HEK293T (cell line): Measurements from ENCODE around the gene RSU1.

Experiments used
- CTCF ChIA-PET: fragments of 350-600 bp; formaldehyde crosslinking; extraction: SDS; loops from one replicate; lab custom pipeline; 2021; ENCODE audit warnings: antibody characterized with exemption, inconsistent platforms; lab: Yijun Ruan, JAX
- POLR2A ChIA-PET: fragments of 350-600 bp; formaldehyde crosslinking; extraction: SDS; loops from one replicate; lab custom pipeline; 2020; ENCODE audit warnings: antibody characterized with exemption, inconsistent platforms; lab: Yijun Ruan, JAX
- DNase-seq: peaks from one replicate; pipeline ENCODE4 v3.0.0; 2012; ENCODE audit warnings: mixed read lengths; ENCODE audit errors: extremely low spot score
- ARNT ChIP-seq: fragments of 450-650 bp; IDR thresholded peaks from 2 replicates; pipeline ENCODE4 v1.6.1; 2017; ENCODE audit warnings: mild to moderate bottlenecking
- BHLHE40 ChIP-seq: fragments of 450-650 bp; IDR thresholded peaks from 2 replicates; pipeline ENCODE4 v1.6.1; 2016; ENCODE audit warnings: mild to moderate bottlenecking, moderate library complexity, borderline replicate concordance
- CTBP1 ChIP-seq: fragments of 450-650 bp; IDR thresholded peaks from 2 replicates; pipeline ENCODE4 v1.6.1; 2016; ENCODE audit warnings: borderline replicate concordance
- ELF4 ChIP-seq: fragments of 450-650 bp; IDR thresholded peaks from 2 replicates; pipeline ENCODE4 v1.6.1; 2017; ENCODE audit warnings: antibody characterized with exemption
- FOXA1 ChIP-seq: fragments of 450-650 bp; IDR thresholded peaks from 2 replicates; pipeline ENCODE4 v1.6.1; 2016; ENCODE audit warnings: mild to moderate bottlenecking
- FOXK2 ChIP-seq: fragments of 450-650 bp; IDR thresholded peaks from 2 replicates; pipeline ENCODE4 v1.6.1; 2016; ENCODE audit warnings: mild to moderate bottlenecking
- FOXM1 ChIP-seq: fragments of 450-650 bp; IDR thresholded peaks from 2 replicates; pipeline ENCODE4 v1.6.1; 2017; ENCODE audit warnings: mild to moderate bottlenecking, borderline replicate concordance
- HDGF ChIP-seq: fragments of 450-650 bp; IDR thresholded peaks from 2 replicates; pipeline ENCODE4 v1.6.1; 2017; ENCODE audit warnings: antibody characterized with exemption, borderline replicate concordance
- L3MBTL2 ChIP-seq: fragments of 450-650 bp; conservative IDR thresholded peaks from 2 replicates; pipeline ENCODE4 v1.6.1; 2016; ENCODE audit warnings: mild to moderate bottlenecking
- LEF1 ChIP-seq: fragments of 450-650 bp; IDR thresholded peaks from 2 replicates; pipeline ENCODE4 v1.6.1; 2017; ENCODE audit warnings: mild to moderate bottlenecking, borderline replicate concordance
- NFRKB ChIP-seq: fragments of 450-650 bp; IDR thresholded peaks from 2 replicates; pipeline ENCODE4 v1.6.1; 2016; ENCODE audit warnings: mild to moderate bottlenecking, moderate library complexity
- PKNOX1 ChIP-seq: fragments of 450-650 bp; IDR thresholded peaks from 2 replicates; pipeline ENCODE4 v1.6.1; 2016
- SP1 ChIP-seq: fragments of 450-650 bp; IDR thresholded peaks from 2 replicates; pipeline ENCODE4 v1.6.1; 2017
- SUZ12 ChIP-seq: fragments of 450-650 bp; IDR thresholded peaks from 2 replicates; pipeline ENCODE4 v1.6.1; 2016; ENCODE audit warnings: mild to moderate bottlenecking
- TARDBP ChIP-seq: fragments of 450-650 bp; IDR thresholded peaks from 2 replicates; pipeline ENCODE4 v1.6.1; 2016
- ZNF384 ChIP-seq: fragments of 450-650 bp; IDR thresholded peaks from 2 replicates; pipeline ENCODE4 v1.6.1; 2016

RSU1 gene

GRCh38 chr10:16856567-16856966, 39.3 kb upstream of the RSU1 start:
- ChIA-PET CTCF (interaction anchor here (0.8 kb wide), 1 partner anchor 32 kb away, joined by 5 read pairs; no protein-coding TSS in a partner anchor), POLR2A (interaction anchor here (1.5 kb wide), 1 partner anchor 371 kb away, joined by 3 read pairs; the partner anchor contains the start of gene VIM)
- no peak for DNase-seq
- no peak for TF ChIP-seq PKNOX1
- no peak for TF ChIP-seq BHLHE40
- no peak for TF ChIP-seq NFRKB
- TF ChIP-seq ARNT, result no peak
- no peak for TF ChIP-seq SP1
- TF ChIP-seq ELF4, result no peak
- no peak for TF ChIP-seq FOXK2
- TF ChIP-seq ZNF384, result no peak
- TF ChIP-seq FOXM1, result no peak
- no peak for TF ChIP-seq HDGF
- TF ChIP-seq CTBP1, result no peak
- no peak for TF ChIP-seq FOXA1

GRCh38 chr10:16856092-16856491, 38.9 kb upstream of the RSU1 start:
- DNase-seq, result no peak
- ChIA-PET CTCF (interaction anchor here (0.5 to 0.8 kb wide), 2 partner anchors 32 to 217 kb away, joined by 4 to 5 read pairs; no protein-coding TSS in a partner anchor), POLR2A (interaction anchor here (1.5 kb wide), 1 partner anchor 372 kb away, joined by 3 read pairs; the partner anchor contains the start of gene VIM)
- TF ChIP-seq CTBP1, result no peak
- TF ChIP-seq SUZ12, result no peak
- no peak for TF ChIP-seq ARNT
- no peak for TF ChIP-seq FOXM1

- TF ChIP-seq FOXA1 (no peak), ELF4 (no peak), FOXM1 (no peak), BHLHE40 (no peak), L3MBTL2 (no peak), ZNF384 (no peak), HDGF (no peak), SP1 (no peak), NFRKB (no peak), SUZ12 (no peak), ARNT (no peak), CTBP1 (no peak), FOXK2 (no peak), TARDBP (no peak), LEF1 (no peak), PKNOX1 (no peak)
- DNase-seq, result no peak
- CTCF ChIA-PET, result no interaction called here
- POLR2A ChIA-PET, result no interaction called here
These were observed 37.4 kb upstream of the RSU1 start for GRCh38 chr10:16854623-16855022.

GRCh38 chr10:16853809-16854208, 36.6 kb upstream of the RSU1 start:
- POLR2A ChIA-PET, result no interaction called here
- no peak for DNase-seq
- CTCF ChIA-PET, result interaction anchor here (0.6 kb wide), 1 partner anchor 858 kb away, joined by 3 read pairs; no protein-coding TSS in a partner anchor
- TF ChIP-seq LEF1 (no peak), CTBP1 (no peak), L3MBTL2 (no peak), ARNT (no peak), TARDBP (no peak), ELF4 (no peak), FOXK2 (no peak), SUZ12 (no peak), FOXA1 (no peak), ZNF384 (no peak)

GRCh38 chr10:16853201-16853600, 36.0 kb upstream of the RSU1 start:
- CTCF ChIA-PET, result interaction anchor here (0.8 to 0.9 kb wide), 2 partner anchors 10 to 403 kb away, joined by 4 read pairs; no protein-coding TSS in a partner anchor
- POLR2A ChIA-PET, result no interaction called here
- DNase-seq, result no peak
- TF ChIP-seq CTBP1 (no peak), HDGF (no peak), ARNT (no peak), L3MBTL2 (no peak), FOXK2 (no peak), PKNOX1 (no peak), FOXM1 (no peak), SP1 (no peak), LEF1 (no peak), FOXA1 (no peak), TARDBP (no peak), BHLHE40 (no peak), SUZ12 (no peak), ELF4 (no peak), NFRKB (no peak), ZNF384 (no peak)

GRCh38 chr10:16852624-16853023, 35.4 kb upstream of the RSU1 start:
- ChIA-PET CTCF (interaction anchor here (0.8 to 0.9 kb wide), 2 partner anchors 10 to 404 kb away, joined by 4 read pairs; no protein-coding TSS in a partner anchor), POLR2A (no interaction called here)
- DNase-seq, result no peak
- no peak for TF ChIP-seq ELF4
- no peak for TF ChIP-seq LEF1
- TF ChIP-seq BHLHE40, result no peak
- TF ChIP-seq NFRKB, result no peak
- no peak for TF ChIP-seq FOXA1
- no peak for TF ChIP-seq SP1
- no peak for TF ChIP-seq FOXK2
- TF ChIP-seq HDGF, result no peak
- no peak for TF ChIP-seq ZNF384
- TF ChIP-seq CTBP1, result no peak
- no peak for TF ChIP-seq FOXM1
- no peak for TF ChIP-seq L3MBTL2
- TF ChIP-seq PKNOX1, result no peak
- TF ChIP-seq SUZ12, result no peak
- no peak for TF ChIP-seq ARNT
- TF ChIP-seq TARDBP, result no peak
